Retinal pigment epithelial cell (primary cell): ENCODE data around the gene CHMP1A.
"Not testable (repeated sequence)": the region's sequence is repeated elsewhere in the genome, so short reads cannot be mapped to it uniquely, and the experiment has no call there.

Source experiments
- DNase-seq: peaks from one replicate; pipeline ENCODE4 v3.0.0-alpha.2; 2010; ENCODE audit warnings: low read depth
- H3K4me3 ChIP-seq: 2 replicates; pipeline ENCODE4 v1.5.1; 2011; ENCODE audit warnings: mild to moderate bottlenecking, low read length, control low read depth, moderate library complexity
- TF ChIP-seq, protein P1 (sequence below): conservative IDR thresholded peaks from 2 replicates; pipeline ENCODE4 v1.5.1; 2011; ENCODE audit warnings: low read depth, low read length, control low read depth, inconsistent platforms

Gene CHMP1A

DNA sequence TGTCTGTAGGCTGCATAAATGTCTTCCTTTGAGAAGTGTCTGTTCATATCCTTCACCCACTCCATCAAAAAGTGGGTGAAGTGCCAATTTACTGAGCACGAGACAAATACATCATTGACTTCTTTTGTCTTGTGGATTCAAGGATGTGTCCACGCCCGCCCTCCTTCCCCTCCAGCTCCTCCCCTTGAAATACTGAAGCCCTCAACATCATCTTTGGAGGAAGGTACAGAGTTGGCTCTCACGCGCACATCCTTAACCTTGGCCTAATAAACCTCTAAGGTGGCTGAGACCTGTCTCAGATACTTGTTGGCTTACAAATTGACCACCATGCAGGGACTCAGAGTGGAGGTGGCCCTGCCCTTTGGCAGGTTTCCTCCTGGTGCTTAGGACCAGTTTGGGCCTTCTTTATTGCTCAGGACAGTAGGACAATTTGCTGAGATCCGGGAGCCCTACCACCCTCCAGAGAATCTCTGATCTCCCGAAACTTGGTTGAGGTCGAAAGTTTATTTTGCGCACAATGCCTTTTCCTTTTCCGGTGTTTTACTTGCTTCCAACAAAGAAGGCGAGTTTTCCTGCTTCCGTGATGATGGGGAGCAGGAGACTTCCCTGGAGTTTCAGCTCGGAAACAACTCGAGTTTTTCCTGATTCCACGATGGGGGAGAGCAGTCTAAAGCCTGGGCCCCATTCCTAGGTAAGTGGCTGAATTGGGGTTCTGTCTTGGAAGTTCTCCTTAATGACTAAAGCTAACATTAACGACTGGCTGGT lies 14.9 kb upstream of the CHMP1A start:
- no peak overlapping the region for H3K4me3 ChIP-seq
- DNase-seq: no peak

DNA sequence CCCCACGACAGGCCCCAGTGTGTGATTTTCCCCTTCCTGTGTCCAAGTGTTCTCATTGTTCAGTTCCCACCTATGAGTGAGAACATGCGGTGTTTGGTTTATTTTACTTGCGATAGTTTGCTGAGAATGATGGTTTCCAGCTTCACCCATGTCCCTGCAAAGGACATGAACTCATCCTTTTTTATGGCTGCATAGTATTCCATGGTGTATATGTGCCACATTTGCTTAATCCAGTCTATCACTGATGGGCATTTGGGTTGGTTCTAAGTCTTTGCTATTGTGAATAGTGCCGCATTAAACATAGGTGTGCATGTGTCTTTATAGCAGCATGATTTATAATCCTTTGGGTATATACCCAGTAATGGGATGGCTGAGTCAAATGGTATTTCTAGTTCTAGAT lies 14.1 kb upstream of the CHMP1A start:
- not testable (repeated sequence) for H3K4me3 ChIP-seq, DNase-seq

More for the DNA sequence above, 14.9 kb upstream of the CHMP1A start:
- TF ChIP-seq, protein P1, sequence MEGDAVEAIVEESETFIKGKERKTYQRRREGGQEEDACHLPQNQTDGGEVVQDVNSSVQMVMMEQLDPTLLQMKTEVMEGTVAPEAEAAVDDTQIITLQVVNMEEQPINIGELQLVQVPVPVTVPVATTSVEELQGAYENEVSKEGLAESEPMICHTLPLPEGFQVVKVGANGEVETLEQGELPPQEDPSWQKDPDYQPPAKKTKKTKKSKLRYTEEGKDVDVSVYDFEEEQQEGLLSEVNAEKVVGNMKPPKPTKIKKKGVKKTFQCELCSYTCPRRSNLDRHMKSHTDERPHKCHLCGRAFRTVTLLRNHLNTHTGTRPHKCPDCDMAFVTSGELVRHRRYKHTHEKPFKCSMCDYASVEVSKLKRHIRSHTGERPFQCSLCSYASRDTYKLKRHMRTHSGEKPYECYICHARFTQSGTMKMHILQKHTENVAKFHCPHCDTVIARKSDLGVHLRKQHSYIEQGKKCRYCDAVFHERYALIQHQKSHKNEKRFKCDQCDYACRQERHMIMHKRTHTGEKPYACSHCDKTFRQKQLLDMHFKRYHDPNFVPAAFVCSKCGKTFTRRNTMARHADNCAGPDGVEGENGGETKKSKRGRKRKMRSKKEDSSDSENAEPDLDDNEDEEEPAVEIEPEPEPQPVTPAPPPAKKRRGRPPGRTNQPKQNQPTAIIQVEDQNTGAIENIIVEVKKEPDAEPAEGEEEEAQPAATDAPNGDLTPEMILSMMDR: no peak

GRCh38 chr16:89670496-89671431 lies 13.3 kb upstream of the CHMP1A start:
- TF ChIP-seq, protein P1: no peak
- H3K4me3 ChIP-seq: no peak overlapping the region
- no peak for DNase-seq

GRCh38 chr16:89669755-89670154 lies 12.2 kb upstream of the CHMP1A start:
- TF ChIP-seq, protein P1: no peak
- DNase-seq: no peak
- H3K4me3 ChIP-seq: no peak overlapping the region

GRCh38 chr16:89668790-89669158 lies 11.3 kb upstream of the CHMP1A start:
- no peak for DNase-seq
- TF ChIP-seq, protein P1: no peak
- no peak overlapping the region for H3K4me3 ChIP-seq

GRCh38 chr16:89667633-89668032 lies 10.1 kb upstream of the CHMP1A start:
- no peak overlapping the region for H3K4me3 ChIP-seq
- DNase-seq: no peak
- TF ChIP-seq, protein P1: no peak

DNA sequence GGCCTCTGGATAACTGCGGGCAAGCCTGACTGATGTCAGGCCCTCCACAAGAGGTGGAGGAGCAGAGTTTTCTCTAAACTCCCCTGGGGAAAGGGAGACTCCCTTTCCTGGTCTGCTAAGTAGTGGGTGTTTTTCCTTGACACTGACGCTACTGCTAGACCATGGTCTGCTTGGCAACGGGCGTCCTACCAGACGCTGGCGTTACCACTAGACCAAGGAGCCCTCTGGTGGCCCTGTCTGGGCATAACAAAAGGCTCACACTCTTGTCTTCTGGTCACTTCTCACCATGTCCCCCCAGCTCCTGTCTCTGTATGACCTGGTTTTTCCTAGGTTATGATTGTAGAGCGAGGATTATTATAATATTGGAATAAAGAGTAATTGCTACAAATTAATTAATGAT lies 9.5 kb upstream of the CHMP1A start:
- not testable (repeated sequence) for H3K4me3 ChIP-seq, DNase-seq
- TF ChIP-seq, protein P1: peak; percentile 47

DNA sequence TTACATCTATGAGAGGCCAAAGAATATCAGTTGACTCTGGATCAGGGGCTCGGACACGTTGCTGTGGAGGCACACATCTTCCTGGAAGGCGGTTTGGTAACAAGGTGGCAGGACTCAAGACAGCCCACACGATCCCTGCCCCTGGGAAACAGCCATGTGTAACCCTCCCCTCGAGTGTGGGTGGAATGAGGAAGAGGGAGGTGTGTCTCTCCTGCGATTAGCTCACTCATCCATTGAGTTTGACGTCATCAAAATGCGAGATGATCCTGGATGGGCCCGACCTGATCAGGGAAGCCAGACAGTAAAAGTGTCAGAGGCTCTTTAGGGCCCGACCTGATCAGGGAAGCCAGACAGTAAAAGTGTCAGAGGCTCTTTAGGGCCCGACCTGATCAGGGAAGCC lies 6.7 kb upstream of the CHMP1A start:
- not testable (repeated sequence) for H3K4me3 ChIP-seq, DNase-seq
